GM21786 (cell line): ENCODE results near the gene TMEM178B.

Experiments
- ATAC-seq: cut with Tn5 transposase; IDR thresholded peaks from one replicate; pipeline ENCODE4 v1.9.1; 2021; ENCODE audit not compliant: unreplicated experiment

The TMEM178B gene

DNA sequence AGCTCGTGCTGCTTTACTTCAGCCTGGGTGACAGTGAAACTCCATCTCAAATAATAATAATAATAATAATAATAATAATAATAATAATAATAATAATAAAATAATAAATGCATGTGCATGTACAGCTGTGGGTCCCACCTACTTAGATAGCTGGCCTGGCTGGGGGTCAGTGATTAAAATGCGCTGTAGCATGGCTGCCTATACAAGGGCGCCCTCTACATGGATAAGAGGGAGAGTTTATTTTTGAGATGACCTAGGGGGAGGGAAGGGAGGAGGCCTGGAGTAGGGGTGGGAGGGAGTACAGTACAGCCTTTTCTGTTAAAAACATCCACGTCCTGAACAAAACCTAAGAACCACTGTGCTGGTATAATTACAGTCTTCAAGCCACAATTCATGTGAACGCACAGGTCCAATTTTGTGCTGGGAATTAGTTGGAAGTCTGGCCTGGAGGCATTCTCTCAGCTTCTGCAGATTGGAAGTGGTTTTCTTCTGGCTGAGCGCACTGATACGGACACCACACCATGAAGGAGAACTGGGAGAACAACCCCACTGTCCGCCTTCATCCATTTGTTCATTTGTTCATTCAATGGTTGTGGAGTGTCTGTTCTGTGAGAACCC lies 146.5 kb downstream of the TMEM178B start:
- ATAC-seq = no peak

GRCh38 chr7:141221007-141221612 lies 147.2 kb downstream of the TMEM178B start:
- no peak for ATAC-seq

DNA sequence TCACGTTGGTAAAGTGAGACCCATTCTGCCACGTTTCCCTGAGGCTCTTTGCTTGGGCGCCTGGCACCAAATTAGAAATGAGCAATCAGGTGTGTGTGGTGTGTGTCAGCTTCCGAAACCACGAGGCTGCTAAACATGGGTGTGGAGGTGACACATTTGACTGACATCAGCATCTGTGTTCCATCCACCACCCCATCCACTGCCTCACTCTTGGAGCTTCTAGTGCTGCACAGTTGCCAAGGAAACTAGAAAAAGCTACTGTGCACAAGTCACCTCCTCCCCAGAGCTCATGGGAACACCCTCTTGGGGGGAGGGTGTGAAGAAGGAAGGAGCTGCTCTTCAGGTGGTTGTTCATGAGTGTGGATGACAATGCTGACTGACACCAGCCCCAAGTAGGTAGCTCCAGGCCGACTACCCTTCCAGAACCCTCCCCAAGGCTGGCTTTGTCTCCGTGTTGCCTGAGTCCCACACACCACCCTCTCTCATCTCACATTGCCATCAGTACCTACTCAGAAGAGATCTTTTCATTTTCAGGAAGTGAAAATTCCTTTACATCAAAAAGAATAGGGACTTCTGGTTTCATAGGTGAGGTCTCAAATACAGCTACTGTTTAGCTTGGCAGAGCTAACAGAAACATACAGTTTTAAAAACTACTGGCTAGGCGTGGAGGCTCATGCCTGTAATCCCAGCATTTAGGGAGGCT lies 152.2 kb downstream of the TMEM178B start:
- no peak for ATAC-seq

DNA sequence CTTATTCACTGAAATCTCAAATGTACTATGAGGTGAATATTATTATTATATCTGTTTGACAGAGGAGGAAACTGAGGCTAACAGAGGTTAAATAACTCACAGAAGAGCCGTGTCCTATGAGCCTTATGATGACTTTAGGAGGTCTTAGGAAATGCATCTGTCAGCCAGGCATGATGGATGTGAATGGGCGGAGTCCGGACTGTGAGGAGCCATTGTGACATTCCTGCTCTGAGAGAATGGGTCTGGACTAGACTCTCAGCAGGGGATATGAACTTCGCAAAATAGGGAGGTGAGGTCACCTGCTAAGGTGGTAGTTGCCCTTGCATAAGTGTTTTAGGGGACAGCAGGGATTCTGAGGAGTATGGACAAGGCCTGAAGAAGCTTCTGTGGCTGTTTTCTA lies 153.6 kb downstream of the TMEM178B start:
- ATAC-seq = no peak

- no peak for ATAC-seq
These were observed 154.6 kb downstream of the TMEM178B start for GRCh38 chr7:141228482-141228881.

- ATAC-seq = no peak
These were observed 157.3 kb downstream of the TMEM178B start for GRCh38 chr7:141231018-141231792.

GRCh38 chr7:141232286-141233051 lies 158.6 kb downstream of the TMEM178B start:
- ATAC-seq = no peak

DNA sequence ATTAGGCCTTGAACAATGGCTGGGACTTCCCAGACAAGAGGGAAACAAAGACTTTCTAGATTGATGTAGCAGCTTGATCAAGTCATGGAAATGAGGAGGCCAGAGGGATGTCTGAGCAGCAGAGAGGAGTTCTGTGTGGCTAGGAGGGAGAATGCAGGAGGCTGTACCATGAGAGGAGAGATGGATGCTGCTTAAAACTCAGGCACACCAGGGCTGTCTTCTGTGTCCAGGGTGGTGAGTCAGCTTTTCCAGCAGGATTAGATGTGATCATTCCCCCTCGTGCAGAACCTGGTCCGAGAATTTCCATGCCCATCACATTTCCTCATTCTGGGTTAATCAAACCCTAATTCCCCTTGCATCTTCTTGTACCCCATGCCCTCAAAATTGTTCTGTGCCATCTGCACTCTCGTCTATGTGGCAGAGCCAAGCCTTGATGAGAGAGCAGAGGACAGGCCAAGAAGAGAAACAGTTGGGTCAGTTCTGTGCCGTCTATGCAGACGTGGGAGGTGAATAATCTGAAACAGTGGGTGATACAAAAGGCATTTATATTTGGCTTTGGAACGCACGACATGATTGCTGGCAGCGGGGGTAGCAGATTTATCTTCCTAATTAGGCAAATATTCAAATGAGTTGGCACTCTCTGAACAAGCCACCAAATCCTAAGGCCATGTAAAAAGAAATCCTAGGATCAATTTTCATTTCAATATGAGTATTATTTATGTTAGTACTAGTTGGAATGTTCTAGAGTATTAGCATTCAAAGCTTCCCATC lies 160.7 kb downstream of the TMEM178B start:
- no peak for ATAC-seq

DNA sequence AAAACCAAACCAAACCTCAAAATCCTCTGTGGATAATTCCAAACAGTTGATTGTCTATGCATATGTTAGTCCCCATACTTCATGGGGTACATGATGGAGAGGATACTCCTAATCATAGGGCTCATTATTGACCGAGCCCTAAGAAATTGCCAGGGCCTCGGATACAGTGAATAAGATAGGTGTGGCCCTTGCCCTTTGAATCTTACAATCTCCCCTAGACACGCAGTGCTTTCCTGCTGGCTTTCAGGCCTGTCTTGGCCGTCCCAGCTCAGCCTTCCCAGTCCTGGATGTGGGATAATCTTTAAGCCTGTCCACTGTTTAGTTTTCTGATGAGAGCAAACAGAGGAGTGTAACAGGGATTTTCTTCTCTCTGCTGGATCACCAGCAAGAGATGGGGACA lies 161.8 kb downstream of the TMEM178B start:
- ATAC-seq = no peak

GRCh38 chr7:141238596-141239243 lies 164.9 kb downstream of the TMEM178B start:
- ATAC-seq = no peak

- no peak for ATAC-seq
These were observed 165.8 kb downstream of the TMEM178B start for GRCh38 chr7:141239661-141240060.

- no peak for ATAC-seq
These were observed 168.7 kb downstream of the TMEM178B start for GRCh38 chr7:141242568-141242967.

GRCh38 chr7:141243368-141243767 lies 169.5 kb downstream of the TMEM178B start:
- no peak for ATAC-seq

DNA sequence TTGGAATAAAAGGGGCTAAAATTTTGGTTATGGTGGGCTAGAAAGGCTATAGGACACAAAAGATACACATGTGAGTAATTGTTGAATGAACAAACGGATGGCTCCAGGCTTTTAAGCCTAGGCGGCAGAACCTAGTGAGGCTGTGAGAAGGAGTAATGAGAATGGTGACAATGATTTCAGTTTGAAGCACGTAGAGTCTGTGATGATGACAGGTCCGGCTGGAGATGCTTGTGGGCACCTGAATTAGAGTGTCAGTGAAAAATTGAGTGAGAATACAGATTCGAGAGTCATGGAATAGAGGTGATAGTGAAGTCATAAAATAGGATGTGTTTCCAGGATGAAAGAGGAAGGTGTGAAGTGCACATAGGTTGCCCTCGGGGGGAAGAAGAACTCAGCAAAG lies 170.6 kb downstream of the TMEM178B start:
- no peak for ATAC-seq

DNA sequence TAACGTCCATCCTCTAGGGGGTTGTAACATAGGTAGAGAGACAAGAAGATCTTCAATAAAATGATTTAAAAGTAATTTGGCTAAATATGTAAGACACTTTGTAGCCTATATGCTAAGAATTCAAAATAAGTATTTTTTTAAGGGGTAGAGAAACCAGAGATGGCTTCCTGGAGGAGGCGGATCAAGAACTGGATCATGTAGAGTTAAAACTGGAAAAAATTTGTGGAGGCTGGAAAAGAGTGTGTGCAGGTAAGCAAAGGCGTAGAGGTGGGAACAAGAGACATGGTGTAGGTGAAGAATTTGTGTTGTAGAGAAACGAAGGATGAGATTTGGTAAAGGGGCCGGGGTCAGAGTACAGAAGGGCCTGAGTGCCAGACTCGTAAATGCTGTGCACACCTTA lies 172.6 kb downstream of the TMEM178B start:
- no peak for ATAC-seq

DNA sequence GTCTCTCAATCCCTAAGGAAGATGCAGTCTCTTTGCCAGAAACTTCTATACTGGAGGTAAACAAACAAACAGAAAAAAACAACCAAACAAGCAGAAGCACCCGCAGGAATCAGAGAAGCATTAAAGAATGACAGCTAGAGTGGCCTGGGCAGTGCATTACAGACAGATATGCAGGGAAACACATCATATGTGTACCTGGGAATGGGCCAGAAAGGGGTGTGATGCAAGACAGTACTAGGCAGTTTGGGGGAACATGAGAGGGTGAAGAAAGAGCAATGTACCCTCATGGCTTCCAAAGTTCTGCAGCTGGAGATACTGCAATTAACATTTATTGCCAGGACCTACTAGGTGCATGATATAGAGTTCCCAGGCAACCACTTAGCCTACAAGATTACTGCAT lies 177.3 kb downstream of the TMEM178B start:
- no peak for ATAC-seq

GRCh38 chr7:141251957-141252356 lies 178.1 kb downstream of the TMEM178B start:
- no peak for ATAC-seq

DNA sequence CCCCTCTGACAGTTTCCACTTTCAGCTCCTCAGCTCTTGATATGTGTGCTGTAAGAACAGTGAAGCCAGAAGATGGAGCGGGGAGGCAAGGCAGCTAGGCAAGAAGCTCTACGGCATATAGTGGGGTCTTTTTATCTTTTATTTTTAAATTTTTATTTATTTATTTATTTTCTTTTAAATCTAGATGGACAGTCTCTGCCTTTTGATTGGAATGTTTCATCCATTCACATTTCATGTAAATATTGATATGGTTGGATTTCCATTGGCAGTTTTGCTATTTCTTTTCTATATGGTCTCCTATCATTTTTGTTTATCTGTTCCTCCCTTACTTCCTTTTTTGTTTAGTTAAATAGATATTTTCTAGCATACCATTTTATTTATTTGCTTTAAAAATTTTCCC lies 183.7 kb downstream of the TMEM178B start:
- no peak for ATAC-seq

DNA sequence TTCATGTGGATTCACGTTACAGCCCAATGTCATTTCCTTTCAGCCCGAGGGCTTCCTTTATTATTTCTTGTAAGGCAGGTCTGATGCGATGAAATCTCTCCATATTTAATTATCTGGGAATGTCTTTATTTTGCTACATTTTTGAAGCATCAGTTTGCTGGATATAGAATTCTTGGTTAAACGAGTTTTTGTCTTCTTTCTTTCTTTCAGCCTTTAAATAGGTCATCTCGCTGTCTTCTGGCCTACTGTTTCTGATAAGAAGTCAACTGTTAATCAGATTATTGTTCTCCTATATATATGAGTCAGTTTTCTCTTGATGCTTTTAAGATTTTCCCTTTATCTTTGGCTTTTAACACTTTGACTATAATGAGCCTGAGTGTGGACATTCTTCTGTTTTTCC lies 184.7 kb downstream of the TMEM178B start:
- no peak for ATAC-seq
